ENCODE data around the gene TMEM43.

TMEM43 gene

GRCh38 chr3:14122301-14122700, 2.6 kb upstream of the TMEM43 start:
- DNase-seq (ENCODE audit: low read depth) = no peak

GRCh38 chr3:14123308-14124222, 1.3 kb upstream of the TMEM43 start:
- no peak for DNase-seq (ENCODE audit: low read depth)

- DNase-seq (ENCODE audit: low read depth) = no peak
Observed at GRCh38 chr3:14124223-14124614, 633 bp upstream of the TMEM43 start.

GRCh38 chr3:14125193-14126016, 553 bp downstream of the TMEM43 start:
- DNase-seq (ENCODE audit: low read depth) = peak; percentile 43

- no peak for DNase-seq (ENCODE audit: low read depth)
Observed at GRCh38 chr3:14126017-14126886, 1.4 kb downstream of the TMEM43 start.

GRCh38 chr3:14126887-14127505, 2.1 kb downstream of the TMEM43 start:
- no peak for DNase-seq (ENCODE audit: low read depth)

GRCh38 chr3:14127516-14128161, 2.8 kb downstream of the TMEM43 start:
- no peak for DNase-seq (ENCODE audit: low read depth)

GRCh38 chr3:14128724-14129123, 3.9 kb downstream of the TMEM43 start:
- no peak for DNase-seq (ENCODE audit: low read depth)

- DNase-seq (ENCODE audit: low read depth) = no peak
Observed at GRCh38 chr3:14129296-14129695, 4.4 kb downstream of the TMEM43 start.

GRCh38 chr3:14130230-14130629, 5.4 kb downstream of the TMEM43 start:
- no peak for DNase-seq (ENCODE audit: low read depth)

GRCh38 chr3:14130707-14131106, 5.9 kb downstream of the TMEM43 start:
- DNase-seq (ENCODE audit: low read depth) = no peak

- no peak for DNase-seq (ENCODE audit: low read depth)
Observed at GRCh38 chr3:14131134-14131533, 6.3 kb downstream of the TMEM43 start.

GRCh38 chr3:14132120-14132519, 7.3 kb downstream of the TMEM43 start:
- no peak for DNase-seq (ENCODE audit: low read depth)

GRCh38 chr3:14132689-14133088, 7.8 kb downstream of the TMEM43 start:
- no peak for DNase-seq (ENCODE audit: low read depth)

- DNase-seq (ENCODE audit: low read depth) = no peak
Observed at GRCh38 chr3:14133188-14133800, 8.4 kb downstream of the TMEM43 start.

- DNase-seq (ENCODE audit: low read depth) = no peak
Observed at GRCh38 chr3:14133876-14134275, 9.0 kb downstream of the TMEM43 start.

GRCh38 chr3:14134291-14134690, 9.4 kb downstream of the TMEM43 start:
- no peak for DNase-seq (ENCODE audit: low read depth)

GRCh38 chr3:14135581-14135980, 10.7 kb downstream of the TMEM43 start:
- no peak for DNase-seq (ENCODE audit: low read depth)

GRCh38 chr3:14137004-14137403, 12.2 kb downstream of the TMEM43 start:
- DNase-seq (ENCODE audit: low read depth) = no peak

GRCh38 chr3:14137445-14137844, 12.6 kb downstream of the TMEM43 start:
- DNase-seq (ENCODE audit: low read depth) = no peak
